GM12878 (cell line): Measurements from ENCODE around the gene HDAC5. TPM values are rescaled to one million over a fixed set of nuclear protein-coding genes. Genes with fewer than 3 reads are reported as not detected.

ENCODE experiments used
- ATAC-seq: fragments of 200-7000 bp; cut with Tn5 transposase; 3 replicates; pipeline ENCODE4 v1.9.1; 2020; ENCODE audit warnings: mild to moderate bottlenecking, moderate library complexity
- BruUV-seq: library from RNA; stranded (reverse); fragments of 400-500 nt; replicated peaks from 2 replicates; lab custom pipeline; 2021; lab: Mats Ljungman, UMichigan
- CTCF ChIA-PET: fragments of 300-600 bp; sonication (Branson Sonifier 250); formaldehyde crosslinking; extraction: SDS; loops from one replicate; lab custom pipeline; 2021; ENCODE audit warnings: inconsistent platforms; lab: Yijun Ruan, JAX
- POLR2A ChIA-PET: fragments of 350-600 bp; formaldehyde crosslinking; extraction: SDS; loops from one replicate; lab custom pipeline; 2021; ENCODE audit warnings: inconsistent platforms; lab: Charles Lee
- RAD21 ChIA-PET: fragments of 300-600 bp; sonication (Branson Sonifier 250); formaldehyde crosslinking; loops from one replicate; lab custom pipeline; 2023; ENCODE audit warnings: antibody characterized with exemption; ENCODE audit not compliant: unreplicated experiment; lab: Charles Lee
- SMC1A ChIA-PET: fragments of 300-600 bp; sonication (Branson Sonifier 250); formaldehyde crosslinking; loops from one replicate; lab custom pipeline; 2023; ENCODE audit not compliant: unreplicated experiment, uncharacterized antibody; lab: Charles Lee
- DNase-seq: peaks from one replicate; pipeline ENCODE4 v3.0.0-alpha.2; 2011; ENCODE audit warnings: low read depth, low spot score
- FAIRE-seq: peaks from 3 replicates; lab custom pipeline; 2011; peaks lifted over from hg19 to GRCh38; lab: Jason Lieb, UNC
- H2AFZ ChIP-seq: 2 replicates; pipeline ENCODE4 v1.6.0; 2011; ENCODE audit warnings: low read depth, low read length, control low read depth; ENCODE audit not compliant: control insufficient read depth
- H3K27ac ChIP-seq: 2 replicates; pipeline ENCODE4 v1.5.1; 2011; ENCODE audit warnings: control low read depth; ENCODE audit not compliant: control insufficient read depth, insufficient read depth
- H3K27me3 ChIP-seq, 2 experiments: replicated peaks in 1 of 2; 2 replicates each; pipeline versions ENCODE4 v1.6.0 to v1.6.1; 2011; ENCODE audit warnings: low read length in 1 of 2; ENCODE audit not compliant: control insufficient read depth in 2 of 2, insufficient read depth in 2 of 2
- H3K36me3 ChIP-seq, 2 experiments: 2 replicates each; pipeline ENCODE4 v1.5.1; 2011; ENCODE audit warnings: low read length in 1 of 2; ENCODE audit not compliant: control insufficient read depth in 2 of 2, insufficient read depth in 2 of 2
- H3K4me1 ChIP-seq: 2 replicates; pipeline ENCODE4 v1.6.1; 2011; ENCODE audit warnings: mild to moderate bottlenecking, low read length, moderate library complexity, mixed read lengths; ENCODE audit not compliant: control insufficient read depth, insufficient read depth
- H3K4me2 ChIP-seq: 2 replicates; pipeline ENCODE4 v1.6.0; 2011; ENCODE audit warnings: control low read depth; ENCODE audit not compliant: control insufficient read depth, insufficient read depth
- H3K4me3 ChIP-seq: fragments of 200-600 bp; sonication (generic); 2 replicates; pipeline ENCODE4 v1.5.1; 2016
- H3K79me2 ChIP-seq: 2 replicates; pipeline ENCODE4 v1.6.0; 2011; ENCODE audit warnings: low read length; ENCODE audit not compliant: control insufficient read depth, insufficient read depth
- H3K9ac ChIP-seq: 2 replicates; pipeline ENCODE4 v1.8.0; 2011; ENCODE audit warnings: low read length, control low read depth, mixed read lengths; ENCODE audit not compliant: control insufficient read depth, insufficient read depth
- H3K9me3 ChIP-seq: replicated peaks from 3 replicates; pipeline ENCODE4 v1.5.1; 2011; ENCODE audit warnings: mild to moderate bottlenecking, low read length; ENCODE audit not compliant: control insufficient read depth, insufficient read depth
- H4K20me1 ChIP-seq: 2 replicates; pipeline ENCODE4 v1.6.0; 2011; ENCODE audit not compliant: control insufficient read depth, insufficient read depth
- CEBPZ ChIP-seq: fragments of 150-350 bp; IDR thresholded peaks from 2 replicates; pipeline ENCODE4 v1.6.1; 2016; ENCODE audit warnings: low read depth, low read length
- EZH2 ChIP-seq: IDR thresholded peaks from 2 replicates; pipeline ENCODE4 v1.6.1; 2012; ENCODE audit warnings: low read depth, mild to moderate bottlenecking, control low read depth, inconsistent platforms, low read length, borderline replicate concordance; ENCODE audit not compliant: control insufficient read depth
- GATAD2B ChIP-seq: fragments of 450-650 bp; conservative IDR thresholded peaks from 2 replicates; pipeline ENCODE4 v1.6.1; 2017; ENCODE audit warnings: low read depth, mild to moderate bottlenecking, moderate library complexity
- MYC ChIP-seq: IDR thresholded peaks from 2 replicates; pipeline ENCODE4 v1.6.1; 2011; ENCODE audit warnings: mild to moderate bottlenecking, low read length, moderate library complexity, inconsistent platforms; ENCODE audit not compliant: insufficient read depth, insufficient replicate concordance, insufficient read length, severe bottlenecking
- TBL1XR1 ChIP-seq: IDR thresholded peaks from 2 replicates; pipeline ENCODE4 v1.6.1; 2012; ENCODE audit warnings: low read depth, low read length, improper control_type of control experiment
- WGBS: methylation state at CpG from one replicate; pipeline ENCODE4 v1.1.6; 2016; ENCODE audit warnings: low lambda C conversion rate; ENCODE audit not compliant: insufficient replicate concordance, insufficient coverage; ENCODE audit errors: missing lambda C conversion rate; 5-methylcytosine and 5-hydroxymethylcytosine counted together
- in situ Hi-C: fragments of 300-500 bp; cut with MboI; formaldehyde crosslinking; loops from 9 replicates; pipeline ENCODE4 v1.14.3; 2018; ENCODE audit warnings: mixed read lengths
- intact Hi-C: fragments of 100-400 bp; cut with micrococcal nuclease; formaldehyde crosslinking; loops from one replicate; pipeline ENCODE4 v1.14.2; 2022; ENCODE audit not compliant: unreplicated experiment
- polyA plus RNA-seq, 11 experiments: library from polyadenylated mRNA; depleted of rRNA in 4 of 11; unstranded in 6 of 11; stranded (reverse) in 5 of 11; fragments of >200 nt; fragmentation: Nextera tagmentation in 4 of 11; fragmentation: Illumina TruSeq in 1 of 11; extraction: Ambion mirVana in 4 of 11; extraction: Trizol in 1 of 11; gene quantifications; 1 replicate in 1 of 11; 2 replicates in 10 of 11; pipeline versions ENCODE4 v1.2.1 to v1.2.3, GENCODE V29; 2011 to 2016; ENCODE audit warnings: inconsistent platforms in 2 of 11, missing spikeins in 2 of 11, low read depth in 1 of 11
- total RNA-seq, 4 experiments: library from RNA; depleted of rRNA in 3 of 4; stranded (reverse); fragments of >200 nt in 3 of 4; fragmentation: Illumina TruSeq in 1 of 4; extraction: Trizol in 1 of 4; gene quantifications; 2 replicates each; pipeline versions ENCODE4 v1.2.1 to v1.2.3, GENCODE V29; 2013 to 2021

HDAC5 gene
- total and polyA plus RNA-seq, 10 of the 15 experiments (the other 5 are each of a cell fraction or from before 2014, with no cell fraction given): 1.1 to 58.0 (median 27.3) TPM

GRCh38 chr17:44122816-44123355, 555 bp downstream of the HDAC5 start:
- ATAC-seq (peak; percentile 6; the same call in 2 of the 3 replicates), DNase-seq (no peak), FAIRE-seq (no peak)
- no peaks in the 10 kb centered on the region for H3K27me3 ChIP-seq
- H3K4me1 ChIP-seq: peaks cover 8% of the 10 kb centered on the region; the same call in 1 of the 2 replicates
- ChIA-PET SMC1A (interaction anchor here (0.7 to 2.6 kb wide), 12 partner anchors 10 to 223 kb away, joined by 3 to 9 read pairs (median 4); partner anchors contain the start of genes GRN and TMUB2), RAD21 (interaction anchor here (0.7 to 1.6 kb wide), 15 partner anchors 8 to 204 kb away, joined by 3 to 16 read pairs (median 4); partner anchors contain the start of gene LSM12), POLR2A (interaction anchor here (0.8 to 3.2 kb wide), 7 partner anchors 9 to 225 kb away, joined by 3 to 34 read pairs (median 4); partner anchors contain the start of genes LSM12 and TMUB2), CTCF (interaction anchor here (0.6 to 4.1 kb wide), 29 partner anchors 10 to 567 kb away, joined by 3 to 40 read pairs (median 5); partner anchors contain the start of genes CCDC43, G6PC3 and LSM12)
- no peaks in the 10 kb centered on the region for H3K36me3 ChIP-seq
- H2AFZ ChIP-seq: peak overlapping the region; percentile 69
- no peaks in the 10 kb centered on the region for H3K9me3 ChIP-seq
- BruUV-seq: no TSS peak
- in situ Hi-C loops (loop anchor here (25.0 kb wide), 1 partner anchor 911 kb away; the partner anchor contains the start of gene TMEM106A), intact Hi-C loops (no loop called here)
- H3K4me3 ChIP-seq: peak overlapping the region; percentile 95
- peak overlapping the region; percentile 74 for H3K9ac ChIP-seq
- H3K27ac ChIP-seq: peak overlapping the region; percentile 51; the same call in 1 of the 2 replicates
- no peak for TF ChIP-seq TBL1XR1
- no peak for TF ChIP-seq CEBPZ
- TF ChIP-seq EZH2: no peak
- TF ChIP-seq MYC: no peak
- peak; percentile 70; the same call in 1 of the 2 replicates for TF ChIP-seq GATAD2B
- H4K20me1 ChIP-seq: no peaks in the 10 kb centered on the region
- H3K79me2 ChIP-seq: peaks cover 2% of the 10 kb centered on the region
- WGBS: 2% methylated on average over 27 of the region's 32 CpGs
- peak overlapping the region; percentile 92 for H3K4me2 ChIP-seq
